Aorta (tissue), 5 donors: ENCODE results near the gene UBXN10. TPM values are rescaled to one million over a fixed set of nuclear protein-coding genes. Genes with fewer than 3 reads are reported as not detected.

Experiments
- ATAC-seq: fragments of 200-7000 bp; cut with Tn5 transposase; one replicate; pipeline ENCODE4 v1.9.1; 2022; ENCODE audit warnings: moderate library complexity; ENCODE audit not compliant: low FRiP score
- DNase-seq, 2 donors: peaks; one replicate each; pipeline ENCODE4 v3.0.0-alpha.2; 2020
- H3K27ac ChIP-seq, 2 donors: one replicate each; pipeline ENCODE4 v1.5.1; 2013; ENCODE audit warnings: low read length in 2 of 2, mild to moderate bottlenecking in 2 of 2, moderate library complexity in 2 of 2, control low read depth in 1 of 2, inconsistent platforms in 1 of 2, low read depth in 1 of 2
- H3K27me3 ChIP-seq, 2 donors: one replicate each; pipeline ENCODE4 v1.6.1; 2013; ENCODE audit warnings: control low read depth in 1 of 2, low read length in 1 of 2, mild to moderate bottlenecking in 1 of 2, moderate library complexity in 1 of 2; ENCODE audit not compliant: insufficient read depth in 2 of 2, control insufficient read depth in 1 of 2
- H3K36me3 ChIP-seq, 2 donors: one replicate each; pipeline ENCODE4 v1.6.1; 2013; ENCODE audit warnings: control low read depth in 1 of 2, low read length in 1 of 2, mild to moderate bottlenecking in 1 of 2; ENCODE audit not compliant: insufficient read depth in 2 of 2, control insufficient read depth in 1 of 2
- H3K4me1 ChIP-seq, 2 donors: one replicate each; pipeline ENCODE4 v1.6.1; 2013; ENCODE audit warnings: low read length in 2 of 2, control low read depth in 1 of 2, mild to moderate bottlenecking in 1 of 2, moderate library complexity in 1 of 2; ENCODE audit not compliant: insufficient read depth in 2 of 2, control insufficient read depth in 1 of 2
- H3K4me3 ChIP-seq, 2 donors: one replicate each; pipeline ENCODE4 v1.5.1; 2013; ENCODE audit warnings: low read length in 2 of 2, control low read depth in 1 of 2, mild to moderate bottlenecking in 1 of 2
- H3K9me3 ChIP-seq: one replicate; pipeline ENCODE4 v1.6.1; 2013; ENCODE audit warnings: mild to moderate bottlenecking, low read length; ENCODE audit not compliant: control insufficient read depth
- WGBS, 2 donors: extraction: QIAGEN DNeasy Blood & Tissue Kit; methylation state at CpG; one replicate each; pipeline ENCODE4 v1.1.7; 2013; 5-methylcytosine and 5-hydroxymethylcytosine counted together
- intact Hi-C, 2 donors: fragments of 100-400 bp; cut with DNase I; formaldehyde crosslinking; loops; one replicate each; pipeline versions ENCODE4 v1.14.2 to v1.15.0; 2022
- long read RNA-seq, 2 donors: library from polyadenylated mRNA; unstranded; transcript quantifications; one replicate each; pipeline ENCODE4 v2.0.0, GENCODE V29; 2020 to 2021
- polyA plus RNA-seq, 2 donors: library from polyadenylated mRNA; stranded (reverse); fragments of 200-250 nt; gene quantifications; one replicate each; pipeline ENCODE4 v1.2.3, GENCODE V29; 2013
- total RNA-seq, 2 donors: library from RNA; stranded (reverse); fragmentation: NEBNext Ultra II Directional; extraction: Animal tissue kit (Norgen Biotek cat#: 25700); gene quantifications; one replicate each; pipeline ENCODE4 v1.2.1, GENCODE V29; 2021
- donor health status: healthy with polysubstance abuse.
- donor health status: Bipolar disorder and iron deficiency.
- donor health status: DM: no; HTN: no; CAD: no.
- donor health status: DM: no; HTN: no; CAD: no.
- donor health status: DM: yes; HTN: yes; CAD: no.

The UBXN10 gene, protein sequence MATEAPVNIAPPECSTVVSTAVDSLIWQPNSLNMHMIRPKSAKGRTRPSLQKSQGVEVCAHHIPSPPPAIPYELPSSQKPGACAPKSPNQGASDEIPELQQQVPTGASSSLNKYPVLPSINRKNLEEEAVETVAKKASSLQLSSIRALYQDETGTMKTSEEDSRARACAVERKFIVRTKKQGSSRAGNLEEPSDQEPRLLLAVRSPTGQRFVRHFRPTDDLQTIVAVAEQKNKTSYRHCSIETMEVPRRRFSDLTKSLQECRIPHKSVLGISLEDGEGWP
- total RNA-seq (under 1 TPM; 0.23 to 0.33 TPM), polyA plus RNA-seq (under 1 TPM; 0.18 to 0.25 TPM)
- long read RNA-seq, donor 1, full-length matches to known transcripts, result 1 of 2 reads
- long read RNA-seq, donor 1, partial matches to known transcripts, result 0 of 2 reads
- long read RNA-seq, donor 1, other reads (novel, unspliced or antisense), result 1 of 2 reads
- long read RNA-seq, donor 2, full-length matches to known transcripts, result 1 of 1 reads
- long read RNA-seq, donor 2, partial matches to known transcripts, result 0 of 1 reads
- long read RNA-seq, donor 2, other reads (novel, unspliced or antisense), result 0 of 1 reads

DNA sequence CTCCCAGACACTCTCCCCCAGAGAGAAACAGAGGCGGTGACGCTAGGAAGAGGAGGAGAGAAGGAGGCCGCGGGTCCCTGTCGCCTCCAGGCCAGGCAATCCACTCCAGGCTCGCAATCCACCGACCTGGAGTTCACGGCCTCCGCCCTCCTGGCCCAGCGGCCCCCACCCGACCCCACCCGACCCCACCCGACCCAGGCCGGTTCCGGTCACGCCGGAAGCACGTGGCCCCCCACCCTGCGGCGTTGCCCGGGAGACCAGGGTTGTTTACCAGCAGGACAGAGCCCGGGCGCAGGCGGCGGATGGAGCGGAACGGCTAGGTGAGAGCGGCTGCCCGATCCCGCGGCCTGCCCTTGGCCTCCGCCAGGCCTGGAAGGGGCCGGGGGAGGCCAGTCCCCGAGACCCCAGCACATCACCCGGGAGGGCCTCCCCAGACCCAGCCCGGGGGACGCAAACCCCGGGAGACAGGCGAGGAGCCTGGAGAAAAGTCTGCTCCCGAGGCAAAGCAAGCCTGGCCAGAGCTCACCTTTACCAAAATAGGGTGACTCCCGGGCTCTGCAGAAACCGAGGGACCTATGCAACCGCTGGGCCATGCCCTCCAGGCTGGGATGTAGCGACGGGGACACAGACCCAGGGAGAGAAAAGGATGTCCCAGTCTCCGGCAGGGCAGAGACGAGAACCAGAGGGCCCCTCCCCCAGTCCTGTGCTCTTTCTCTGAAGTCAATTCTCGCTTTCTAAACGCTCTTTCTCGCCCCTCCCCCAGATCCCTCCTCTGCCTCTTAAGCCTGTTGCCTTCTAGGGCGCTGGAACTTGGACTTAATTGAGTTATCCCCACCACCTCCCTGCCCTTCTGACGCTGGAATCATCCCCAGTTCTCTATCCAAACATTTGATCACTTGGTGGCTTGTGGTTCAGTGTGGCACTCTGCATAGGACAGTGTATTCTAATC is at the start of gene UBXN10, which contains the start of gene PLA2G2C:
UBXN10 (plus strand) TSS at position 263 of the 949 bp plus-strand sequence. CDS start 4,466 bp downstream, outside the sequence.
PLA2G2C (minus strand) TSS at position 685 of the 949 bp plus-strand sequence. CDS start 9,155 bp downstream, outside the sequence.
- Histone ChIP-seq H3K9me3 (no peaks in the 10 kb centered on the region), H3K4me3 (no peak within 1 kb of the TSS), H3K36me3 (no peaks in the 10 kb centered on the region), H3K27me3 (no peaks in the 10 kb centered on the region), H3K27ac (no peak within 1 kb of the TSS), H3K4me1 (no peaks in the 10 kb centered on the region)
- 2 to 3% methylated on average over 51 to 52 of the region's 52 CpGs for WGBS, 2 donors
- ATAC-seq (peak; percentile 70), DNase-seq (peak; percentile 61 to 84)
- intact Hi-C loops, result no loop called here

DNA sequence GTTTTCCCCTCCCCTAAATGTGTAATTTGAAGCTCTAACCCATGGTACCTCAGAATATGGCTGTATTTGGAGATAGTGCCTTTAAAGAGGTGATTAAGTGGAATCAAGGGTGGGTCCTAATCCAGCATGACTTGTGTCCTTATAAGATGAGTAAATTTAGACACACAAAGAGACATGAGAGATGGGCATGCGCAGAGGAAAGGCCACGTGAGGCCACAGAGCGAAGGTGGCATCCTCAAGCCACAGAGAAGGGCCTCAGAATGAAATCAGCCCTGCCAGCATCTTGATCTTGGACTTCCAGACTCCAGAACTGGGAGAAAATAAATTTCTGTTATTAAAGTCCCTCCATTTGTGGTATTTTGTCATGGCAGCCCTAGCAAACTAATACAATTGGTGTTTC is 49.6 kb upstream of the UBXN10 start:
- no peak for DNase-seq
- no peaks in the 10 kb centered on the region for H3K36me3 ChIP-seq
- WGBS, 2 donors, result 93 to 94% methylated on average over 3 of the region's 3 CpGs

DNA sequence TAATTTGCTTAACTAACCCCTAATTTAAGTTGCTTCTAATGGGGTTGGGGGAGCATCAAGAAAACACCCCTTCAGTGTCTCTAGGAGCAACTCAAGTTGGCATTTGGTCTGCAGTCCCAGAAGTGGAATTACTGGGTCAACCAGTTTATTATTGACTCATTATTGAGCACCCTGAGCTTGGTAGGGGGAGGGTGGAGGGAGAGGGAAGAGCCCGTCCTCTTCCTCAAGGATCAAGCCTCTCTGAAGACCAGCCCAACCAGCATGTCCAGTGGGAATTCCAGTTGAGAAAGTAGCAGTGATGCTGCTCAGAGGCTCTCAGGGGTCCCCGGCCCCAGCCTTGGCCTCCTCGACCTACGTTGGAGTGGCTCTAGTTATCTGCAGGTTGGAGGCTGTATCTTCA is 48.8 kb upstream of the UBXN10 start:
- 92 to 95% methylated on average over 4 of the region's 4 CpGs for WGBS, 2 donors

More for the DNA sequence above, 49.6 kb upstream of the UBXN10 start:
- intact Hi-C loops, result no loop called here
- no peak for ATAC-seq
- no peaks in the 10 kb centered on the region for H3K9me3 ChIP-seq
- H3K27ac ChIP-seq, result no peak overlapping the region
- H3K4me3 ChIP-seq, result no peak overlapping the region
- H3K4me1 ChIP-seq, result no peaks in the 10 kb centered on the region
- no peaks in the 10 kb centered on the region for H3K27me3 ChIP-seq

DNA sequence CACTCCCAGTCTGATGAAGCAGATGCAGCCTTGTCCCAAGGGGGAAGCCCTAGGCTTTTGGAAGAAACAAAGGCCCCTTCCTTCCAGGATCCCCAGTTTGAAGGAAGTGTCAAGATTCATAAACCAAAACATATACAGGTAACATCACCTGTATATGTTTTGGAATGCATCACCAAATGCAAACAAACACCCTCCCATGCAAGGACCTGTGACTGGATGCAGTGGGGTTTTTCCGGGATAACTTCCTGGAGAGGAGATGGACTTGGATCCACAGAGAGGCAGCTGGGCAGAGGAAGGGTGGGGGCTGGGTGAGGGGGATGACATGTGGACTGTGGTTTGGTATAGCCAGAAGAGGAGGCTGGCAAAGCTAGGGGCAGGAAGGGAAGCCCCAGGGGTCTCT is 48.3 kb upstream of the UBXN10 start:
- no peak for DNase-seq

More for the DNA sequence above, 48.8 kb upstream of the UBXN10 start:
- Histone ChIP-seq H3K4me3 (no peak overlapping the region), H3K4me1 (no peaks in the 10 kb centered on the region), H3K27ac (no peak overlapping the region), H3K36me3 (no peaks in the 10 kb centered on the region), H3K27me3 (no peaks in the 10 kb centered on the region), H3K9me3 (no peaks in the 10 kb centered on the region)
- ATAC-seq (no peak), DNase-seq (no peak)
- intact Hi-C loops, result no loop called here

DNA sequence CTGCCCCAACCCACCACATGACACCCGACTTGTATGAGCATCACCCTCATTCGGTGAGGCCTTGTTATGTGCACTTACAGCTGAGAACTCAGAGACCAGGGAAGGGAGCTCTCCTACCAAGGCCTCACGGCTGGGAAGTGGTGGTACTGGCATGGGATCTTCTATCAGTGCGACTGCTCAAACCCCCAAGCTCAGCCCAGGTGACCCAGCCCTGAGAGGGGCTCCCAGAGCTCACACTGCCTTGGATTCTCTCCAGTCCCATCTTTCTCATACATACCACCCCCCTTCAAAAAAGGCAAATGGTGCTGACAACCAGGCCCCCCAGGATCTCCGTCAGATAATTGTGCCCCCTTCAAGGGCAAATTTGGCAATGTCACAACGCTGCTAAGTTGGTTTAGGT is 47.5 kb upstream of the UBXN10 start:
- H3K9me3 ChIP-seq, result no peaks in the 10 kb centered on the region
- no peak overlapping the region for H3K4me3 ChIP-seq
- DNase-seq (no peak), ATAC-seq (no peak)
- intact Hi-C loops, result no loop called here
- no peaks in the 10 kb centered on the region for H3K36me3 ChIP-seq
- no peak overlapping the region for H3K27ac ChIP-seq
- WGBS, 2 donors, result 90 to 93% methylated on average over 6 of the region's 6 CpGs
- H3K27me3 ChIP-seq, result no peaks in the 10 kb centered on the region
- H3K4me1 ChIP-seq, result no peaks in the 10 kb centered on the region

More for the DNA sequence above, 48.3 kb upstream of the UBXN10 start:
- no peak for ATAC-seq
- Histone ChIP-seq H3K9me3 (no peaks in the 10 kb centered on the region), H3K36me3 (no peaks in the 10 kb centered on the region), H3K27ac (no peak overlapping the region), H3K27me3 (no peaks in the 10 kb centered on the region), H3K4me3 (no peak overlapping the region), H3K4me1 (no peaks in the 10 kb centered on the region)
- 92 to 96% methylated on average over 1 of the region's 1 CpG for WGBS, 2 donors
- intact Hi-C loops, result no loop called here

DNA sequence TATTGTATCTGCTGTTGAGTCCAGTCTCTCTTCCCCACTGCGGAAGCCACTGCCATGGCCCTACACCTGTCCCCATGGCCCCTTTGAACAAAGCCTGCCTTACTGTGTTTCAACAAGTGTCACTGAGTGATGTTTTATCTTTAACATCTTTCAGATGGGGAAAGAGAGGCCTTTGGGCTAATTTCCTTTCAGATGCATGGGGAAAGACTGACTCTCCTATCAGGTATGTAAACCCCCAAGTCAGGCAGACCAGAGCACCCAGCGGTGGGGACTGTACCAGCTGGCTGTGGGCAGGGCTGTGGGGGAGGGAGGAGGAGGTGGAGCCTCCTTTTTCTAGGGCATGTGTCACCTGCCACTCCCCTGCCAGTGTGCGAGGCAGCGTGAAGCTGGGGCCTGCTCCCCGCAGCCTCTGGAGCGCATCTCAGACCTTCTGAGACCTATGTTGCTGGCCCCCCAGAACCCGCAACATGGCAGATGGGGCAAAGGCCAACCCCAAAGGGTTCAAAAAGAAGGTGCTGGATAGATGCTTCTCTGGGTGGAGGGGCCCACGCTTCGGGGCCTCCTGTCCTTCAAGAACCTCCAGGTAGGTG is 46.8 kb upstream of the UBXN10 start, which contains the start of gene PLA2G2F:
PLA2G2F (plus strand) TSS at position 363 of the 590 bp plus-strand sequence; CDS start at position 468, 105 bp downstream.
- no peak within 1 kb of the TSS for H3K4me3 ChIP-seq
- no peaks in the 10 kb centered on the region for H3K36me3 ChIP-seq
- H3K4me1 ChIP-seq, result no peaks in the 10 kb centered on the region
- no peak for DNase-seq
- intact Hi-C loops, result no loop called here
- no peaks in the 10 kb centered on the region for H3K9me3 ChIP-seq
- ATAC-seq, result no peak
- H3K27ac ChIP-seq, result no peak within 1 kb of the TSS
- WGBS, 2 donors, result 93 to 95% methylated on average over 9 of the region's 9 CpGs
- no peaks in the 10 kb centered on the region for H3K27me3 ChIP-seq

DNA sequence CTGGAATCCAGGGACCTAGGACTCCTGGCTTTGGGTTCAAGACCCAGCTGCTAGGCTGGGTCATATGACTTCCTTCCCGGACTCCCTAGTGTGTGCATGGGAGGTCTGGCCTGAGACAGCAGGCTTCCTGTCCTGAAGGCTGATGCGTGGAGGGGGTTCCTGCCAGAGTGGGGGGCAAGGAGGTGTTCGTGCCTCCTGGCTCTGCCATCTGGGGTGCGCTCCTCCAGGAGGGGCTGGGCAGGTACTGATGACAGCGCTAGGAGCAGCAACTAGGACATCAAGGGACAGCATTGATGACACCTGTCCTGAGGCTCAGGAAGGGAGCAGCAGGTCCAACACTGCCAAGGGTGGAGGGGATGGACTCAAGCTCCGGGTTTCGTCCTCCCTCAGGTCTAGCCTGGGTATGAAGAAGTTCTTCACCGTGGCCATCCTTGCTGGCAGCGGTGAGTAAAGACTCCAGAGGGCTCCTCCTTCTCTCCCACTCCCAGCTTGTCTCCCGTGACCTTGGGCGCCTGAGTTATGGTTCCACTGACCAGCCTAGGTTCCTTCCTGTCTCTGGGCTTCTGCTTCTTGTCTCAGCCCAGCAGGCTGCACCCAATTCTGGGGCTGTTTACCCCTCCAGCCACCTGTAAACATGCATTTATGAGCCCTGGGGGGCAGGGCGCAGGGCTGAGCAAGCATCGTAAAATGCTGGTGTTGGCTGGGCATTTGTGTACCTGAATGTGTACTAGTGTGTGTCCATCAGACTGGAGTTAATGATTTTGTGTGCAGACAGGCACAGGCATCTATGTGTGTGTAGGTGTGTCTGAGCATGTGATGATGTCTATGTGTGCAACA is 45.9 kb upstream of the UBXN10 start:
- no peak overlapping the region for H3K4me3 ChIP-seq
- ATAC-seq (no peak), DNase-seq (no peak)
- H3K27ac ChIP-seq, result no peak overlapping the region
- no peaks in the 10 kb centered on the region for H3K4me1 ChIP-seq
- no peaks in the 10 kb centered on the region for H3K27me3 ChIP-seq
- 90 to 91% methylated on average over 13 of the region's 13 CpGs for WGBS, 2 donors
- intact Hi-C loops, result no loop called here
- no peaks in the 10 kb centered on the region for H3K36me3 ChIP-seq
- no peaks in the 10 kb centered on the region for H3K9me3 ChIP-seq
